GM12891 (cell line): ENCODE data around the gene MLC1.

Source experiments
- POLR2A ChIP-seq: IDR thresholded peaks from 2 replicates; pipeline ENCODE4 v1.6.1; 2011; ENCODE audit warnings: low read depth, low read length, control low read depth
- POLR2AphosphoS5 ChIP-seq: IDR thresholded peaks from 2 replicates; pipeline ENCODE4 v1.6.1; 2011; ENCODE audit warnings: low read depth, low read length, control low read depth
- SPI1 ChIP-seq: IDR thresholded peaks from 2 replicates; pipeline ENCODE4 v1.6.1; 2011; ENCODE audit warnings: low read depth, low read length, control low read depth
- TAF1 ChIP-seq: IDR thresholded peaks from 2 replicates; pipeline ENCODE4 v1.6.1; 2011; ENCODE audit warnings: low read depth, low read length, control low read depth

DNA sequence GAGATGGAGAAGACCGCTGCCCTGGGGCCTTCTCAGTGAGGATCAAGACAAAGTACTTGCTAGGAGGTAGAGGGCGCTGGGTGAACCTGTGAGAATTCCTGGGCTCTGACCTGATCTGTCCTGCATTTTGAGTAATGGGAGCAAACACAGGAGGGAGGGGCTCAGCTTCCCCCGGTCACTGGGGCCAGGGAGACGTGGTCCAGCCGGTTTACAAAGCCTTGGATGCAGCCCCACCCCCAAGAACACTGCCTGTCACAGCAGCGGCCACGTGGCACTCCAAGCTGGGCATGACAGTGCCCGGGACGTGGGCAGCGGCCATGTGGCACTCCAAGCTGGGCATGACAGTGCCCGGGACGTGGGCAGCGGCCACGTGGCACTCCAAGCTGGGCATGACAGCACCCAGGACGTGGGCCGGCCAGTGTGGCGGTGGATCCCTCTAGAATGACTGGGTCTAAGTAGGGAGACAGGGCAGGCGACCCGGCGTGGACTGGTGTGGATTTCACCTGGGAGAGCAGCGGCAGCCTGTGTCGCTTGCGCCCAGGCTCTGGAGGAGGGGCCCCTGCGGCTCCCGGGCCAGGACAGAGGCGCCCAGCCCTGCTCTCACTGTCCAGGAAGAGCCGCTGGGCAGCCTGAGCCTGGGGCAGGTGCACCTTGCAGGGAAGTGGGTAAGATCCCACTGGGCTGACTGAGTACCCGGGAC, 24.6 kb downstream of the MLC1 start:
- no peak for TF ChIP-seq POLR2A
- TF ChIP-seq POLR2AphosphoS5: no peak
- no peak for TF ChIP-seq TAF1
- no peak for TF ChIP-seq SPI1
